ENCODE measurements around the gene UTP11. TPM values are rescaled to one million over a fixed set of nuclear protein-coding genes. Genes with fewer than 3 reads are reported as not detected.
A peak's percentile ranks its signal among the peaks of the same experiment; 100 is the strongest.

UTP11 gene
- total RNA-seq, 1 donor from 2014 or later: 16.5 TPM

DNA sequence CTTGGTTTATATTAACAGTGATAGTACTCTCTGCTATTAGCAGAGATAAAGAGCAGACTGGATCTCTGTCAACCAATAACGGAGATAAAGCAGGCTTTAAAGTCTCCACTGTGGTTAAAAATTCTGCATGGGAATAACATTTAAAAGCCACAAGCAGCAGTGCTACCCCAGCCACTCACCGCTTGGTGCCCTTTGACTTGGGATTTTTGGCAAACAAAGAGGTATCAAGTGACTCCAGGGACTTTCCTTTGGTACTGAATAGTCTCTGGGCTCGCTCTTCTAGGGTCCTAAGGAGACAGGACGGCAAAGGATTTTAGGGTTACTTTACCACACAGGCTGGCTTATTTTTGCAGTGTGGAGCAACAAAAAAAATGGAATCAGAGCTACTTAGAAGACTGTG lies 34.0 kb upstream of the UTP11 start:
- TF ChIP-seq, protein P1, sequence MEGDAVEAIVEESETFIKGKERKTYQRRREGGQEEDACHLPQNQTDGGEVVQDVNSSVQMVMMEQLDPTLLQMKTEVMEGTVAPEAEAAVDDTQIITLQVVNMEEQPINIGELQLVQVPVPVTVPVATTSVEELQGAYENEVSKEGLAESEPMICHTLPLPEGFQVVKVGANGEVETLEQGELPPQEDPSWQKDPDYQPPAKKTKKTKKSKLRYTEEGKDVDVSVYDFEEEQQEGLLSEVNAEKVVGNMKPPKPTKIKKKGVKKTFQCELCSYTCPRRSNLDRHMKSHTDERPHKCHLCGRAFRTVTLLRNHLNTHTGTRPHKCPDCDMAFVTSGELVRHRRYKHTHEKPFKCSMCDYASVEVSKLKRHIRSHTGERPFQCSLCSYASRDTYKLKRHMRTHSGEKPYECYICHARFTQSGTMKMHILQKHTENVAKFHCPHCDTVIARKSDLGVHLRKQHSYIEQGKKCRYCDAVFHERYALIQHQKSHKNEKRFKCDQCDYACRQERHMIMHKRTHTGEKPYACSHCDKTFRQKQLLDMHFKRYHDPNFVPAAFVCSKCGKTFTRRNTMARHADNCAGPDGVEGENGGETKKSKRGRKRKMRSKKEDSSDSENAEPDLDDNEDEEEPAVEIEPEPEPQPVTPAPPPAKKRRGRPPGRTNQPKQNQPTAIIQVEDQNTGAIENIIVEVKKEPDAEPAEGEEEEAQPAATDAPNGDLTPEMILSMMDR (IDR thresholded peaks at IDR 0.05): no peak
- intact Hi-C loops (cut with DNase I): loop anchor here (5.0 kb wide), 1 partner anchor 39 kb away; no protein-coding TSS in a partner anchor
- Histone ChIP-seq H3K27me3 (no peaks in the 10 kb centered on the region), H3K36me3 (peaks cover 79 to 90% of the 10 kb centered on the region in 2 donors), H3K27ac (no peak overlapping the region), H3K9me3 (no peaks in the 10 kb centered on the region), H3K4me3 (no peak overlapping the region), H3K4me1 (no peaks in the 10 kb centered on the region)
- no peak for DNase-seq (ENCODE audit: low spot score in 2 of 2)

DNA sequence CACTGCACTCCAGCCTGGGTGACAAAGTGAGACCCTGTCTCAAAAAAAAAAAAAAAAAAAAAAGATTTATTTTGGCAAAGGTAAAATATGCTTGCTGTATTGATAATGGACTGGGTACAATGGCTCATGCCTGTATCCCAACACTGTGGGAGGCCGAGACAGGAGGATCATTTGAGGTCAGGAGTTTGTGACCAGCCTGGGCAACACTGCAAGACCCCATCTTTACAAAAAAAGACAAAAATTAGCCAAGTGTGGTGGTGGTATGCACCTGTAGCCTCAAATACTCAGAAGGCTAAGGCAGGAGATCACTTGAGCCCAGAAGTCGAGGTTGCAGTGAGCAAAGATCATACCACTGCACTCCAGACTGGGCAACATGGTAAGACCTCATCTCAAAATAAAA lies 29.0 kb upstream of the UTP11 start:
- Histone ChIP-seq H3K27me3 (no peaks in the 10 kb centered on the region), H3K27ac (no peak overlapping the region), H3K9me3 (no peaks in the 10 kb centered on the region), H3K4me3 (no peak overlapping the region), H3K36me3 (peaks cover 72 to 93% of the 10 kb centered on the region in 2 donors), H3K4me1 (peaks cover 2 to 6% of the 10 kb centered on the region in 2 donors)
- intact Hi-C loops (cut with DNase I): no loop called here
- no peak for DNase-seq (ENCODE audit: low spot score in 2 of 2)
- TF ChIP-seq, protein P1 (IDR thresholded peaks at IDR 0.05): no peak

DNA sequence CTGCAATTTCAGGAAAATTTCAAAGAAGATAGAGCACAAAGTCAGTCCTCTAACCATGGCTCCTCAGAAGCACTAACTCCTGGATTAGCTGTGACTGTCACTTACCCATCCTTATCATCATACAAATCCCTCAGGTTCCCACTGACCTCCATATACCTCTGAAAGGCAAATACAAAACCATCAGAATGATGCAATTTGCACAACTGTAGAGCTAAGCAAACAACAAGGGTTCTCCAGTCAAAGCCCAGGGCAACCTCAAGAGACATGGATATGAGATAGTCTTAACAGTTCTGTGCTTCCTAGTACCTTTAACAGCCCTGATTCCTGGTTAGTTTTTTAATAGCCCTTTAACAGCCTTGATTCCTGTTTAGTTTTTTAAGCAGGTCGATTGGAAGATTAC lies 24.9 kb upstream of the UTP11 start:
- H3K4me1 ChIP-seq: peaks cover 7 to 14% of the 10 kb centered on the region in 2 donors
- intact Hi-C loops (cut with DNase I): loop anchor here (5.0 kb wide), 2 partner anchors 40 to 55 kb away; partner anchors contain the start of gene INPP5B
- H3K27ac ChIP-seq: no peak overlapping the region
- TF ChIP-seq, protein P1 (IDR thresholded peaks at IDR 0.05): no peak
- peaks cover 36 to 52% of the 10 kb centered on the region in 2 donors for H3K36me3 ChIP-seq
- H3K4me3 ChIP-seq: no peak overlapping the region
- no peak for DNase-seq (ENCODE audit: low spot score in 2 of 2)
- H3K9me3 ChIP-seq: no peaks in the 10 kb centered on the region
- H3K27me3 ChIP-seq: no peaks in the 10 kb centered on the region

DNA sequence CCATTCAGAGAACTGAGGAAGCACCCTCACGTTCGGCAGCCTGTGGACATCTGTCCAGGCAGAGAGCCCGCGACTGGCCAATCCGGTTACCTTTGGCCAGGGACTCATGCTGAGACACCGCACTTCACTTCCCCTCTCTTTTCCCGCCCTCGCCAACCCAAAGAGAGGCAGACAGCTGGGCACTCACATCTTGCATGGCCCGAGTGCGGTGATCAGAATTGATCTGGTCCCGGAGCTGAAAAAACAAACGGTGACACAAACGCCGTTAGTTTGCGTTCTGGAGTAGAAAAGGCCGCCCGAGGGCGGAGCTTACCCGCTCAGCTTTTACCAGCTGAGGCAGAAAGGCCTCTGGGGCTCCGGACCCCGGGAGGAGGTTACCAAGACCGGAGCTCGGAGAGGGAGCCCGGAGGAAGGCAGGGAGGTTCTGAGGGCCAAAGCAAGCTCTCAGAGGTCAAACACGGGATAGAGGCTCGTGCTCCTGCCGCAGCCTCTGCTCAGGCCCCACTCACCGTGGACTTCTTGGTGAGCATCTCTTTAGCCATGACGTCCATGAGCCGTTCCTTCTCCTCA lies 23.1 kb upstream of the UTP11 start:
- peak overlapping the region; percentile 51 to 76 for H3K27ac ChIP-seq
- intact Hi-C loops (cut with DNase I): loop anchor here (5.0 kb wide), 2 partner anchors 42 to 57 kb away; partner anchors contain the start of gene INPP5B
- peaks cover 7 to 14% of the 10 kb centered on the region in 2 donors for H3K4me1 ChIP-seq
- no peaks in the 10 kb centered on the region for H3K9me3 ChIP-seq
- TF ChIP-seq, protein P1 (IDR thresholded peaks at IDR 0.05): no peak
- H3K27me3 ChIP-seq: no peaks in the 10 kb centered on the region
- peaks cover 27 to 34% of the 10 kb centered on the region in 2 donors for H3K36me3 ChIP-seq
- DNase-seq (ENCODE audit: low spot score in 2 of 2): peak in 1 of 2 donors; percentile 68
- H3K4me3 ChIP-seq: peak overlapping the region; percentile 72 to 92

DNA sequence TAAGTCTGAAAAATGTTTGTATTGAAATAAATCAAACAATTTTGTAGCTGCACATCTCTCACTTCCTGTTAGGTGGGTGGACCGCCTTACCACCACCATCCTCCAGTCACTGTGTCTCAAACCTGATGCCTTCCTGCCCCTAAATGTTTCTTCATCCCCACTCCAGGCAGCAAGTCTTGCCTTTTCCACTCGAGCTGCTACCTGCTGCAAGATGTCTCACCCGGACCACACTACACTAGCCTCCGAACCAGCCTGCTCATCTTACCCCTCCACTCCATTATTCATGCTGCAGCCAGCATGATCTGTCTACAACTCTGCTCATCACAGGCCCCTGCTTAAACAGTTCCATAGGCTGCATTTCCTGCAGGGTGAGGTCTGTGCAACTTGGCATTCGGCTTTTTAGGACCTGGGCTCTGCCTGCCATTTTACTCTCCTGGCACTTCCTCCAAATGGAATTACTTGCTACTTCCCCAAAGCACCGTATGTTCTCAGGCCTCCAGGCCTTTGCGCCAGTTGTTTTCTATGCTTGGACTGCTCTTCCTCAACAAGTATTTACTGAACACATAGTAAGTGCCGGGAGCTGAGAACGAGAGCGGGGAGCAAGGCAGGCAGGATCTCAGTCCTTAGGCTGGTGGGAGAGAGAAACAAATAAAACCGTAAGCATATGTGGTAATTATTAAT lies 17.5 kb upstream of the UTP11 start:
- peak overlapping the region; percentile 64 to 78 for H3K4me3 ChIP-seq
- peaks cover 11 to 43% of the 10 kb centered on the region in 2 donors for H3K4me1 ChIP-seq
- peak overlapping the region; percentile 93 to 96 for H3K27ac ChIP-seq
- no peaks in the 10 kb centered on the region for H3K27me3 ChIP-seq
- no peaks in the 10 kb centered on the region for H3K9me3 ChIP-seq
- TF ChIP-seq, protein P1 (IDR thresholded peaks at IDR 0.05): no peak
- intact Hi-C loops (cut with DNase I): loop anchor here (5.0 to 10.0 kb wide), 4 partner anchors 52 to 520 kb away; partner anchors contain the start of genes C1orf122, CDCA8, POU3F1 and YRDC
- peaks cover 5 to 17% of the 10 kb centered on the region in 2 donors for H3K36me3 ChIP-seq
- no peak for DNase-seq (ENCODE audit: low spot score in 2 of 2)
